GM12891 (cell line): Measurements from ENCODE around the gene SOD3.

Experiments used
- PAX5 ChIP-seq: IDR thresholded peaks from 2 replicates; pipeline ENCODE4 v1.6.1; 2011; ENCODE audit warnings: low read length, moderate library complexity, mild to moderate bottlenecking; ENCODE audit not compliant: insufficient read depth, severe bottlenecking
- POLR2A ChIP-seq: IDR thresholded peaks from 2 replicates; pipeline ENCODE4 v1.6.1; 2011; ENCODE audit warnings: low read depth, low read length, control low read depth
- POLR2AphosphoS5 ChIP-seq: IDR thresholded peaks from 2 replicates; pipeline ENCODE4 v1.6.1; 2011; ENCODE audit warnings: low read depth, low read length, control low read depth
- SPI1 ChIP-seq: IDR thresholded peaks from 2 replicates; pipeline ENCODE4 v1.6.1; 2011; ENCODE audit warnings: low read depth, low read length, control low read depth
- TAF1 ChIP-seq: IDR thresholded peaks from 2 replicates; pipeline ENCODE4 v1.6.1; 2011; ENCODE audit warnings: low read depth, low read length, control low read depth

GRCh38 chr4:24795666-24796381 lies 451 bp downstream of the SOD3 start:
- TF ChIP-seq POLR2AphosphoS5 (no peak), TAF1 (no peak), POLR2A (no peak), SPI1 (no peak), PAX5 (no peak)
